Coronary artery (tissue), 2 donors: ENCODE measurements around the gene CFAP299.
A peak's percentile ranks its signal among the peaks of the same experiment; 100 is the strongest.
"Not testable (repeated sequence)": the region's sequence is repeated elsewhere in the genome, so short reads cannot be mapped to it uniquely, and the experiment has no call there.

Experiments used
- DNase-seq: peaks from one replicate; pipeline ENCODE4 v3.0.0-alpha.2; 2017; ENCODE audit warnings: low spot score
- H3K27ac ChIP-seq, 2 donors: fragments of 200-600 bp; sonication (generic); one replicate each; pipeline ENCODE4 v1.5.1; 2016 to 2019
- H3K4me3 ChIP-seq: fragments of 200-600 bp; sonication (generic); 2 replicates; pipeline ENCODE4 v1.5.1; 2016; ENCODE audit warnings: mild to moderate bottlenecking, moderate library complexity
- TF ChIP-seq, protein P1 (sequence below): fragments of 200-600 bp; sonication (generic); IDR thresholded peaks from one replicate; pipeline ENCODE4 v1.5.1; 2019; ENCODE audit warnings: antibody characterized with exemption

The CFAP299 gene

GRCh38 chr4:80340036-80340435 is 4.5 kb downstream of the CFAP299 start:
- no peak overlapping the region for H3K27ac ChIP-seq
- no peak for DNase-seq
- H3K4me3 ChIP-seq = no peak overlapping the region
- TF ChIP-seq, protein P1, sequence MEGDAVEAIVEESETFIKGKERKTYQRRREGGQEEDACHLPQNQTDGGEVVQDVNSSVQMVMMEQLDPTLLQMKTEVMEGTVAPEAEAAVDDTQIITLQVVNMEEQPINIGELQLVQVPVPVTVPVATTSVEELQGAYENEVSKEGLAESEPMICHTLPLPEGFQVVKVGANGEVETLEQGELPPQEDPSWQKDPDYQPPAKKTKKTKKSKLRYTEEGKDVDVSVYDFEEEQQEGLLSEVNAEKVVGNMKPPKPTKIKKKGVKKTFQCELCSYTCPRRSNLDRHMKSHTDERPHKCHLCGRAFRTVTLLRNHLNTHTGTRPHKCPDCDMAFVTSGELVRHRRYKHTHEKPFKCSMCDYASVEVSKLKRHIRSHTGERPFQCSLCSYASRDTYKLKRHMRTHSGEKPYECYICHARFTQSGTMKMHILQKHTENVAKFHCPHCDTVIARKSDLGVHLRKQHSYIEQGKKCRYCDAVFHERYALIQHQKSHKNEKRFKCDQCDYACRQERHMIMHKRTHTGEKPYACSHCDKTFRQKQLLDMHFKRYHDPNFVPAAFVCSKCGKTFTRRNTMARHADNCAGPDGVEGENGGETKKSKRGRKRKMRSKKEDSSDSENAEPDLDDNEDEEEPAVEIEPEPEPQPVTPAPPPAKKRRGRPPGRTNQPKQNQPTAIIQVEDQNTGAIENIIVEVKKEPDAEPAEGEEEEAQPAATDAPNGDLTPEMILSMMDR = no peak

- H3K27ac ChIP-seq, DNase-seq, H3K4me3 ChIP-seq: not testable (repeated sequence)
These were observed 7.2 kb downstream of the CFAP299 start for GRCh38 chr4:80342684-80343083.

DNA sequence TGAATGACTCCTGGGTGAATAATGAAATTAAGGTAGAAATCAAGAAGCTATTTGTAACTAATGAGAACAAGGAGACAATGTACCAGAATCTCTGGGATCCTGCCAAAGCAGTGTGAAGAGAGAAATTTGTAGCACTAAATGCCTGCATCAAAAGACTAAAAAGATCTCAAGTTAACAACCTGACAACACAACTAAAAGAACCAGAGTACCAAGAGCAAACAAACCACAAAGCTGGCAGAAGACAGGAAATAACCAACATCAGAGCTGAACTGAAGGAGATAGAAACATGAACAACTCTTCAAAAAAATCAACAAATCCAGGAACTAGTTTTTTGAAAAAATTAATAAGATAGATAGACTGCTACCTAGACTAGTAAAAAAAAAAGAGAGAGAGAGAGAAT is 8.4 kb downstream of the CFAP299 start:
- TF ChIP-seq, protein P1 = no peak
- H3K4me3 ChIP-seq = no peak overlapping the region

GRCh38 chr4:80360084-80360483 is 24.6 kb downstream of the CFAP299 start:
- no peak for DNase-seq
- TF ChIP-seq, protein P1 = no peak
- Histone ChIP-seq H3K27ac (no peak overlapping the region), H3K4me3 (no peak overlapping the region)

More for the DNA sequence above, 8.4 kb downstream of the CFAP299 start:
- no peak for DNase-seq
- no peak overlapping the region for H3K27ac ChIP-seq

DNA sequence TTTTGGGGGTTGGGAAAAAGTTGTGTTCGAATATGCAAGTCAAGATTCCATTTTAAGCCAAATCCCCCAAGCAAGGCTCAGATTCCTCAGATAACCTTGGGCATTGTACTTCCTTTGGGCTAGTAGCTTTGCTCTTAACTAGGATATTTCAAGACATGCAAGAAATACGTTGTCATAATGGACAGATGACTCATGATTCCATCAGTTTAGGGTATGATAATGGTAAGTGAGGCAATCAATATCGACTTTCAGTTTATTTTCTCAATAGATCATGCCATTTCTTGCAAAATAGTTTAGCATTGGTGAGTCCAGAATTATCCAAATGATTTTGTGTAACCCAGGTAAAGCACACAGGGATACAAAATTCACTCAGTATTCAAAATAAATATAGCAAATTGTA is 25.4 kb downstream of the CFAP299 start:
- TF ChIP-seq, protein P1 = no peak
- DNase-seq = no peak
- no peak overlapping the region for H3K27ac ChIP-seq
- no peak overlapping the region for H3K4me3 ChIP-seq

GRCh38 chr4:80361329-80361900 is 25.9 kb downstream of the CFAP299 start:
- no peak overlapping the region for H3K27ac ChIP-seq
- no peak overlapping the region for H3K4me3 ChIP-seq
- no peak for DNase-seq
- TF ChIP-seq, protein P1 = no peak

DNA sequence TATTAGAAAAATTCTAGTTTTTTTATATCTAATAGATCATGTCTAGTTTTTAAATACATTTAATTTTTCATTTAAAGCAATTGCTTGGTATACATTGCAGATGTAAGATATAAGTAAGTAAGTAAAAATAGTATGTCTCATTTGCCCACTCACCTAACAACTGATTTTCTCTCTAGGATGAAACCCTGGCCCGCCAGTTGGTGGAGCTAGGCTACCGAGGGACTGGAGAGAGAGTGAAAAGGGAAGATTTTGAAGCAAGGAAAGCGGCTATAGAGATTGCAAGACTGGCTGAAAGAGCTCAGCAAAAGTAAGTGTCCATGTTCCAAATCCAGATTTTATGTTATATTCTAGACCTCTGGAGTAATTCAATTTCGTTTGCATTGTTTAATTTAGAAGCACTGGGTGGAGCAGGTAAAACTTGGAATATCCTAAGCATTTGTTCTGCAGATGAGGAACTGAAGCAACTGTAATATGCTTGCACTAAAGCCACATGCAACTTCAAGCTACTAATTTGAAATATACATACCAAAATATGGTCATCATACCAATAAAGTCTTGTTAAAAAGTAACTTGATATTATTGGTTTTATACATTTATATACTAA is 27.1 kb downstream of the CFAP299 start:
- no peak overlapping the region for H3K4me3 ChIP-seq
- TF ChIP-seq, protein P1 = peak; percentile 10
- DNase-seq = no peak
- no peak overlapping the region for H3K27ac ChIP-seq
